Neural cell (in vitro differentiated cells): ENCODE data around the gene ITGB7. TPM values are rescaled to one million over a fixed set of nuclear protein-coding genes. Genes with fewer than 3 reads are reported as not detected.

Source experiments
- H2AFZ ChIP-seq: fragments of 200-600, 300-800 bp; sonication (generic), shearing (Covaris generic); 2 replicates; pipeline ENCODE4 v1.6.0; 2014; ENCODE audit warnings: low read depth, mild to moderate bottlenecking, antibody characterized with exemption, low read length, moderate library complexity
- H3F3A ChIP-seq: fragments of 200-600 bp; shearing (Covaris generic); 2 replicates; pipeline ENCODE4 v1.6.1; 2016; ENCODE audit warnings: mild to moderate bottlenecking, moderate library complexity, mixed read lengths, antibody characterized with exemption, low read length; ENCODE audit not compliant: insufficient read depth, poor library complexity, severe bottlenecking
- H3K27ac ChIP-seq: fragments of 200-600, 300-800 bp; sonication (generic), shearing (Covaris generic); 2 replicates; pipeline ENCODE4 v1.5.1; 2014; ENCODE audit warnings: mild to moderate bottlenecking, low read length, moderate library complexity
- H3K27me3 ChIP-seq: fragments of 300-800, 200-600 bp; sonication (generic), shearing (Covaris generic); 2 replicates; pipeline ENCODE4 v1.6.0; 2014; ENCODE audit warnings: mild to moderate bottlenecking, low read depth, low read length, moderate library complexity; ENCODE audit not compliant: insufficient read depth
- H3K36me3 ChIP-seq: fragments of 300-800, 200-600 bp; sonication (generic), shearing (Covaris generic); 2 replicates; pipeline ENCODE4 v1.5.1; 2014; ENCODE audit warnings: mild to moderate bottlenecking, antibody characterized with exemption, low read length, moderate library complexity; ENCODE audit not compliant: insufficient read depth
- H3K4me2 ChIP-seq: fragments of 300-800, 200-600 bp; sonication (generic), shearing (Covaris generic); 2 replicates; pipeline ENCODE4 v1.6.0; 2014; ENCODE audit warnings: mild to moderate bottlenecking, low read length
- H3K4me3 ChIP-seq: fragments of 300-800, 200-600 bp; sonication (generic), shearing (Covaris generic); 2 replicates; pipeline ENCODE4 v1.5.1; 2014; ENCODE audit warnings: mild to moderate bottlenecking, low read length, moderate library complexity
- H3K79me2 ChIP-seq: fragments of 200-600 bp; shearing (Covaris generic); replicated peaks from 2 replicates; pipeline ENCODE4 v1.6.0; 2014; ENCODE audit warnings: mild to moderate bottlenecking, low read length, moderate library complexity; ENCODE audit not compliant: insufficient read depth
- H3K9ac ChIP-seq: fragments of 300-800, 200-600 bp; sonication (generic), shearing (Covaris generic); 2 replicates; pipeline ENCODE4 v1.6.1; 2016; ENCODE audit warnings: mild to moderate bottlenecking, low read length, mixed read lengths
- H3K9me2 ChIP-seq: fragments of 200-600 bp; shearing (Covaris generic); 2 replicates; pipeline ENCODE4 v1.6.1; 2016; ENCODE audit warnings: mild to moderate bottlenecking, low read length, mixed read lengths; ENCODE audit not compliant: insufficient read depth
- H3K9me3 ChIP-seq: fragments of 200-600, 300-800 bp; sonication (generic), shearing (Covaris generic); 2 replicates; pipeline ENCODE4 v1.6.1; 2016; ENCODE audit warnings: mild to moderate bottlenecking, mixed run types, low read length, moderate library complexity, mixed read lengths
- H4K20me1 ChIP-seq: fragments of 200-600 bp; shearing (Covaris generic); 2 replicates; pipeline ENCODE4 v1.6.1; 2016; ENCODE audit warnings: mild to moderate bottlenecking, mixed run types; ENCODE audit not compliant: insufficient read depth
- CTCF ChIP-seq: fragments of 450-650 bp; IDR thresholded peaks from 2 replicates; pipeline ENCODE4 v1.5.1; 2014; ENCODE audit warnings: antibody characterized with exemption, mild to moderate bottlenecking, moderate library complexity; ENCODE audit not compliant: poor library complexity, severe bottlenecking
- EP300 ChIP-seq: fragments of 450-650 bp; conservative IDR thresholded peaks from 2 replicates; pipeline ENCODE4 v1.6.1; 2014; ENCODE audit warnings: antibody characterized with exemption, mild to moderate bottlenecking, moderate library complexity; ENCODE audit not compliant: poor library complexity, severe bottlenecking
- EZH2 ChIP-seq: fragments of 200-600, 300-800 bp; shearing (Covaris generic), sonication (generic); IDR thresholded peaks from 2 replicates; pipeline ENCODE4 v1.6.1; 2014; ENCODE audit warnings: antibody characterized with exemption, low read length, borderline replicate concordance, mild to moderate bottlenecking; ENCODE audit not compliant: insufficient read depth, poor library complexity, severe bottlenecking
- MXI1 ChIP-seq: fragments of 450-650 bp; conservative IDR thresholded peaks from 2 replicates; pipeline ENCODE4 v1.6.1; 2014; ENCODE audit warnings: antibody characterized with exemption, mild to moderate bottlenecking; ENCODE audit not compliant: poor library complexity, severe bottlenecking
- POLR2AphosphoS5 ChIP-seq: IDR thresholded peaks from 2 replicates; pipeline ENCODE4 v1.6.1; 2012
- RAD21 ChIP-seq: fragments of 450-650 bp; conservative IDR thresholded peaks from 2 replicates; pipeline ENCODE4 v1.6.1; 2014; ENCODE audit warnings: antibody characterized with exemption, mild to moderate bottlenecking, moderate library complexity
- REST ChIP-seq: IDR thresholded peaks from 2 replicates; pipeline ENCODE4 v1.6.1; 2012; ENCODE audit warnings: borderline replicate concordance
- SMC3 ChIP-seq: fragments of 450-650 bp; conservative IDR thresholded peaks from 2 replicates; pipeline ENCODE4 v1.6.1; 2014; ENCODE audit warnings: antibody characterized with exemption, mild to moderate bottlenecking, moderate library complexity; ENCODE audit not compliant: poor library complexity
- TAF1 ChIP-seq: IDR thresholded peaks from 2 replicates; pipeline ENCODE4 v1.6.1; 2012; ENCODE audit warnings: low read depth
- polyA plus RNA-seq: library from polyadenylated mRNA; depleted of rRNA; stranded (reverse); fragments of >200 nt; gene quantifications from 2 replicates; pipeline ENCODE4 v1.2.3, GENCODE V29; 2014

The ITGB7 gene
- polyA plus RNA-seq, 1 donor from 2014 or later, result not detected

GRCh38 chr12:53193040-53193439 is 14.0 kb downstream of the ITGB7 start:
- no peaks in the 10 kb centered on the region for H3K9me3 ChIP-seq
- no peaks in the 10 kb centered on the region for H3K79me2 ChIP-seq
- H3K9ac ChIP-seq, result no peak overlapping the region
- H3K9me2 ChIP-seq, result no peaks in the 10 kb centered on the region
- H3K27me3 ChIP-seq, result peaks cover 13% of the 10 kb centered on the region
- H3F3A ChIP-seq, result no peaks in the 10 kb centered on the region
- no peaks in the 10 kb centered on the region for H3K36me3 ChIP-seq
- TF ChIP-seq TAF1 (no peak), SMC3 (no peak), POLR2AphosphoS5 (no peak), EP300 (no peak), EZH2 (no peak), MXI1 (no peak), RAD21 (no peak), REST (no peak), CTCF (no peak)
- H2AFZ ChIP-seq, result no peak overlapping the region
- H4K20me1 ChIP-seq, result no peaks in the 10 kb centered on the region
- H3K27ac ChIP-seq, result no peak overlapping the region
- H3K4me2 ChIP-seq, result no peak overlapping the region
- H3K4me3 ChIP-seq, result no peak overlapping the region

- H3K9ac ChIP-seq, result no peak overlapping the region
- H3K4me2 ChIP-seq, result no peak overlapping the region
- H3K36me3 ChIP-seq, result no peaks in the 10 kb centered on the region
- no peaks in the 10 kb centered on the region for H3K9me2 ChIP-seq
- H3K27ac ChIP-seq, result no peak overlapping the region
- H2AFZ ChIP-seq, result no peak overlapping the region
- peaks cover 8% of the 10 kb centered on the region for H3K27me3 ChIP-seq
- H3K4me3 ChIP-seq, result no peak overlapping the region
- H3K79me2 ChIP-seq, result no peaks in the 10 kb centered on the region
- no peak for TF ChIP-seq MXI1
- TF ChIP-seq SMC3, result no peak
- TF ChIP-seq EP300, result no peak
- TF ChIP-seq CTCF, result no peak
- TF ChIP-seq RAD21, result no peak
- no peak for TF ChIP-seq TAF1
- no peaks in the 10 kb centered on the region for H3K9me3 ChIP-seq
- no peaks in the 10 kb centered on the region for H4K20me1 ChIP-seq
- H3F3A ChIP-seq, result no peaks in the 10 kb centered on the region
Measured at GRCh38 chr12:53192531-53193021, 14.5 kb downstream of the ITGB7 start.
